HEK293 (cell line): Measurements from ENCODE around the gene TANC1.
A peak's percentile ranks its signal among the peaks of the same experiment; 100 is the strongest.

Experiments
- CTCF ChIA-PET: fragments of 350-600 bp; formaldehyde crosslinking; extraction: SDS; loops from one replicate; lab custom pipeline; 2021; ENCODE audit warnings: antibody characterized with exemption; lab: Yijun Ruan, JAX
- POLR2A ChIA-PET: fragments of 300-600 bp; formaldehyde crosslinking; extraction: SDS; loops from one replicate; lab custom pipeline; 2020; ENCODE audit warnings: antibody characterized with exemption, inconsistent platforms; lab: Yijun Ruan, JAX
- H3K27ac ChIP-seq: fragments of 200-500 bp; sonication (Bioruptor generic); 2 replicates; pipeline ENCODE4 v1.5.1; 2014; ENCODE audit warnings: low read depth, low read length, control low read depth, inconsistent platforms; ENCODE audit errors: extremely low read depth
- H3K36me3 ChIP-seq, 2 experiments: fragments of 200-500 bp in 1 of 2; sonication (Bioruptor generic) in 1 of 2; 1 replicate in 1 of 2; 2 replicates in 1 of 2; pipeline ENCODE4 v1.5.1; 2014 to 2017; ENCODE audit warnings: inconsistent platforms in 2 of 2, low read length in 2 of 2; ENCODE audit not compliant: control insufficient read depth in 2 of 2, insufficient read depth in 1 of 2
- H3K4me1 ChIP-seq: fragments of 200-500 bp; sonication (Bioruptor generic); 2 replicates; pipeline ENCODE4 v1.5.1; 2014; ENCODE audit warnings: mild to moderate bottlenecking, low read length, inconsistent platforms; ENCODE audit not compliant: control insufficient read depth, insufficient read depth
- H3K4me3 ChIP-seq: 2 replicates; pipeline ENCODE4 v1.5.1; 2011; ENCODE audit warnings: low read depth, mild to moderate bottlenecking, control low read depth, low read length, moderate library complexity
- H3K9me3 ChIP-seq: fragments of 200-500 bp; sonication (Bioruptor generic); 2 replicates; pipeline ENCODE4 v1.5.1; 2014; ENCODE audit warnings: low read depth, low read length, inconsistent platforms; ENCODE audit not compliant: control insufficient read depth, insufficient read depth
- IKZF3 ChIP-seq: fragments of 450-650 bp; IDR thresholded peaks from 2 replicates; pipeline ENCODE4 v1.5.0; 2018; ENCODE audit warnings: missing biosample characterization, mild to moderate bottlenecking, missing genetic modification characterization, moderate library complexity
- PRDM1 ChIP-seq: fragments of 450-650 bp; formaldehyde crosslinking; IDR thresholded peaks from 2 replicates; pipeline ENCODE4; 2016; ENCODE audit warnings: missing biosample characterization, missing genetic modification characterization
- SALL2 ChIP-seq: fragments of 450-650 bp; formaldehyde crosslinking; IDR thresholded peaks from 2 replicates; pipeline ENCODE4 v1.5.0; 2017; ENCODE audit warnings: missing biosample characterization, mild to moderate bottlenecking, missing genetic modification characterization, borderline replicate concordance
- TRIM28 ChIP-seq: IDR thresholded peaks from 2 replicates; pipeline ENCODE4 v1.6.1; 2011; ENCODE audit warnings: low read length, control low read depth, borderline replicate concordance
- WT1 ChIP-seq: fragments of 450-650 bp; formaldehyde crosslinking; IDR thresholded peaks from 2 replicates; pipeline ENCODE4 v1.5.1; 2016; ENCODE audit warnings: missing biosample characterization, missing genetic modification characterization
- YY2 ChIP-seq: fragments of 450-650 bp; formaldehyde crosslinking; IDR thresholded peaks from 2 replicates; pipeline ENCODE4 v1.5.1; 2016; ENCODE audit warnings: missing biosample characterization, missing genetic modification characterization
- ZBTB8A ChIP-seq: fragments of 450-650 bp; formaldehyde crosslinking; IDR thresholded peaks from 2 replicates; pipeline ENCODE4 v1.5.1; 2016; ENCODE audit warnings: missing biosample characterization, missing genetic modification characterization
- ZNF175 ChIP-seq: fragments of 450-650 bp; formaldehyde crosslinking; IDR thresholded peaks from 2 replicates; pipeline ENCODE4 v1.5.1; 2016; ENCODE audit warnings: missing biosample characterization, missing genetic modification characterization
- ZNF2 ChIP-seq: fragments of 450-650 bp; formaldehyde crosslinking; IDR thresholded peaks from 2 replicates; pipeline ENCODE4 v1.5.1; 2016; ENCODE audit warnings: missing biosample characterization, missing genetic modification characterization
- ZNF202 ChIP-seq: fragments of 450-650 bp; formaldehyde crosslinking; IDR thresholded peaks from 2 replicates; pipeline ENCODE4 v1.5.1; 2016; ENCODE audit warnings: missing biosample characterization, missing genetic modification characterization, borderline replicate concordance
- ZNF221 ChIP-seq: fragments of 450-650 bp; formaldehyde crosslinking; IDR thresholded peaks from 2 replicates; pipeline ENCODE4 v1.5.1; 2017; ENCODE audit warnings: missing biosample characterization, missing genetic modification characterization, borderline replicate concordance
- ZNF274 ChIP-seq, 2 experiments: fragments of 200-500 bp in 1 of 2; fragments of 450-650 bp in 1 of 2; sonication (Bioruptor generic) in 1 of 2; formaldehyde crosslinking in 1 of 2; IDR thresholded peaks; 2 replicates each; pipeline versions ENCODE4 v1.5.1 to v1.6.1; 2014 to 2016; ENCODE audit warnings: borderline replicate concordance in 1 of 2, inconsistent platforms in 1 of 2, low read length in 1 of 2, missing biosample characterization in 1 of 2, missing genetic modification characterization in 1 of 2
- ZNF311 ChIP-seq: fragments of 450-650 bp; formaldehyde crosslinking; IDR thresholded peaks from 2 replicates; pipeline ENCODE4 v1.5.1; 2017; ENCODE audit warnings: missing biosample characterization, missing genetic modification characterization, borderline replicate concordance
- ZNF391 ChIP-seq: fragments of 450-650 bp; formaldehyde crosslinking; IDR thresholded peaks from 2 replicates; pipeline ENCODE4 v1.5.1; 2016; ENCODE audit warnings: low read depth, missing biosample characterization, missing genetic modification characterization, borderline replicate concordance
- ZNF423 ChIP-seq: fragments of 450-650 bp; formaldehyde crosslinking; IDR thresholded peaks from 2 replicates; pipeline ENCODE4 v1.5.1; 2016; ENCODE audit warnings: missing biosample characterization, missing genetic modification characterization
- ZNF560 ChIP-seq: fragments of 450-650 bp; formaldehyde crosslinking; IDR thresholded peaks from 2 replicates; pipeline ENCODE4 v1.5.1; 2017; ENCODE audit warnings: missing biosample characterization, missing genetic modification characterization, borderline replicate concordance
- ZNF677 ChIP-seq: fragments of 450-650 bp; IDR thresholded peaks from 2 replicates; pipeline ENCODE4 v1.5.0; 2018; ENCODE audit warnings: missing biosample characterization, mild to moderate bottlenecking, missing genetic modification characterization, moderate library complexity
- ZNF843 ChIP-seq: fragments of 450-650 bp; formaldehyde crosslinking; IDR thresholded peaks from 2 replicates; pipeline ENCODE4 v1.5.1; 2016; ENCODE audit warnings: missing biosample characterization, missing genetic modification characterization
- ZSCAN30 ChIP-seq: fragments of 450-650 bp; IDR thresholded peaks from 2 replicates; pipeline ENCODE4 v1.5.1; 2018; ENCODE audit warnings: missing biosample characterization, mild to moderate bottlenecking, missing genetic modification characterization, moderate library complexity
- TF ChIP-seq, protein P1 (sequence below): fragments of 450-650 bp; formaldehyde crosslinking; IDR thresholded peaks from 2 replicates; pipeline ENCODE4 v1.5.1; 2017; ENCODE audit warnings: missing biosample characterization, missing genetic modification characterization
- TF ChIP-seq, protein P2 (sequence below): sonication (generic); formaldehyde crosslinking; IDR thresholded peaks from 2 replicates; pipeline ENCODE4 v1.8.1; 2022; ENCODE audit warnings: mild to moderate bottlenecking, moderate library complexity, missing genetic modification reagents
- TF ChIP-seq, protein P3 (sequence below): fragments of 450-650 bp; formaldehyde crosslinking; IDR thresholded peaks from 2 replicates; pipeline ENCODE4 v1.5.1; 2016; ENCODE audit warnings: missing biosample characterization, missing genetic modification characterization
- TF ChIP-seq, protein P4 (sequence below): fragments of 450-650 bp; formaldehyde crosslinking; IDR thresholded peaks from 2 replicates; pipeline ENCODE4 v1.5.1; 2016; ENCODE audit warnings: missing biosample characterization, missing genetic modification characterization
- TF ChIP-seq, protein P5 (sequence below): fragments of 450-650 bp; formaldehyde crosslinking; IDR thresholded peaks from 2 replicates; pipeline ENCODE4 v1.5.1; 2016; ENCODE audit warnings: missing biosample characterization, missing genetic modification characterization, borderline replicate concordance

TANC1 gene

DNA sequence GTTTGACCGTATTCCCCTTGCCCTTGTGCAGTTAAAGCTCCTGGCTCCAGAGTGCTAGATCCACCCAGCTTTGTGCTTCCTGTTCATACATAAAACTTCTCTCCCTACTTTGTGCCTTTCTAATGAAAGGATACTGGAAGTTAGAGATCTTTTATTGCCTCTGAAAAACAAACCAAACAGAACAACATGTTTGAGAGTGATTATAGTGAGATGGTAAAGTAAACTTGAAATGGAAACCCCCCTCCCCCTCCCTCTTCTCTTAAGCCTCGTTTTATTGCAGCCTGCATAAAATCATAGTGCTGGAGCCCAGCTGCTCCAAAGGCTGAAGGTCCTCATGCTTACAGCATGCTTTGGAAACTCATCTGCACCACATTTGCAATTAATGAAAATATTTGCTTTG is 125.1 kb downstream of the TANC1 start (continued):
- TF ChIP-seq ZNF274 (IDR thresholded peaks at IDR 0.05; ENCODE audit: low read length), result no peak
- TF ChIP-seq ZNF274 (tag by site-specific recombination; IDR thresholded peaks at IDR 0.05; ENCODE audit: borderline replicate concordance), result no peak
- peak; percentile 93 for TF ChIP-seq ZSCAN30 (tag by site-specific recombination)
- no peak for TF ChIP-seq SALL2 (tag by site-specific recombination)
- TF ChIP-seq IKZF3, result no peak
- TF ChIP-seq ZNF175 (tag by site-specific recombination), result no peak
- no peak for TF ChIP-seq ZNF202
- no peak for TF ChIP-seq ZBTB8A (tag by site-specific recombination)
- TF ChIP-seq ZNF677, result no peak
- TF ChIP-seq PRDM1, result peak; percentile 23; the same call in 1 of the 2 replicates
- 0 out of 2 replicates have a peak, but pooled peaks have one; percentile 21 for TF ChIP-seq WT1 (tag by site-specific recombination)
- TF ChIP-seq ZNF423 (tag by site-specific recombination), result no peak
- TF ChIP-seq, protein P1, sequence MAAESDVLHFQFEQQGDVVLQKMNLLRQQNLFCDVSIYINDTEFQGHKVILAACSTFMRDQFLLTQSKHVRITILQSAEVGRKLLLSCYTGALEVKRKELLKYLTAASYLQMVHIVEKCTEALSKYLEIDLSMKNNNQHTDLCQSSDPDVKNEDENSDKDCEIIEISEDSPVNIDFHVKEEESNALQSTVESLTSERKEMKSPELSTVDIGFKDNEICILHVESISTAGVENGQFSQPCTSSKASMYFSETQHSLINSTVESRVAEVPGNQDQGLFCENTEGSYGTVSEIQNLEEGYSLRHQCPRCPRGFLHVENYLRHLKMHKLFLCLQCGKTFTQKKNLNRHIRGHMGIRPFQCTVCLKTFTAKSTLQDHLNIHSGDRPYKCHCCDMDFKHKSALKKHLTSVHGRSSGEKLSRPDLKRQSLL (tag by site-specific recombination), result 0 out of 2 replicates have a peak, but pooled peaks have one; percentile 46
- peak; percentile 26; the same call in 1 of the 2 replicates for TF ChIP-seq ZNF843 (tag by site-specific recombination)
- peak; percentile 63; the same call in 1 of the 2 replicates for TF ChIP-seq TRIM28
- TF ChIP-seq, protein P2, sequence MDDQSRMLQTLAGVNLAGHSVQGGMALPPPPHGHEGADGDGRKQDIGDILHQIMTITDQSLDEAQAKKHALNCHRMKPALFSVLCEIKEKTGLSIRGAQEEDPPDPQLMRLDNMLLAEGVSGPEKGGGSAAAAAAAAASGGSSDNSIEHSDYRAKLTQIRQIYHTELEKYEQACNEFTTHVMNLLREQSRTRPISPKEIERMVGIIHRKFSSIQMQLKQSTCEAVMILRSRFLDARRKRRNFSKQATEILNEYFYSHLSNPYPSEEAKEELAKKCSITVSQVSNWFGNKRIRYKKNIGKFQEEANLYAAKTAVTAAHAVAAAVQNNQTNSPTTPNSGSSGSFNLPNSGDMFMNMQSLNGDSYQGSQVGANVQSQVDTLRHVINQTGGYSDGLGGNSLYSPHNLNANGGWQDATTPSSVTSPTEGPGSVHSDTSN (CRISPR knock-in tag), result no peak
- TF ChIP-seq, protein P3, sequence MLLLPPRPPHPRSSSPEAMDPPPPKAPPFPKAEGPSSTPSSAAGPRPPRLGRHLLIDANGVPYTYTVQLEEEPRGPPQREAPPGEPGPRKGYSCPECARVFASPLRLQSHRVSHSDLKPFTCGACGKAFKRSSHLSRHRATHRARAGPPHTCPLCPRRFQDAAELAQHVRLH (tag by site-specific recombination), result no peak
- TF ChIP-seq ZNF560 (tag by site-specific recombination), result no peak
- TF ChIP-seq ZNF221 (tag by site-specific recombination), result no peak
- TF ChIP-seq, all 188 proteins: peak for 8

DNA sequence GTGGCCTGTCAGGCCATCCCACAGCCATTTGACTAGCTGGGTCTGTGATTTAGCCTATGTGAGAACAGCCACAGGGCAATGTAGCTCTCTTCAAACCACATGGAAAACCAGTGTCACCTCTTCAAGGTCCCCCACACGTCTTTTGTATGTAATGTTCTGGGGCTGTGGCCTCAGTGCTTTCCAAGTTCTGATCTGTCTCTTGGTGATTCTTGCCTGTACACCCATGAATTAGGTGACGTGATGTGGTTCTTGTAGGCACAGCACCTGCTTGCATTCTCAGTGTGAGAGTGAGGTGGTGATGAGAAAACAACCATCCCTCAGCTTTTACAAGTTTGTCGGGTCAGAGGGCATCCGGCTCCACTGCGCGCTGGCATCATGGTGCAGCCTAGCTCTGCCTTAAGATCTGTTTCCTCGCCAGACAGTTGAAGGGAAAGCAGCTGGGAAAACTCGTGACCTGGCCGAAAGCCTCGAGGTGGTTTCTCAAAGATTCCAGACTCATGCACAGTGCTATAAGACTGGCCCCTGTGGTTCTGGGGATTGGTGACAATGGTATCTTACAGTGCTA is 125.8 kb downstream of the TANC1 start:
- Histone ChIP-seq H3K4me3 (no peak overlapping the region), H3K27ac (no peak overlapping the region), H3K9me3 (no peaks in the 10 kb centered on the region), H3K4me1 (peaks cover 30% of the 10 kb centered on the region), H3K36me3 (peaks cover 0 to 7% of the 10 kb centered on the region in 2 experiments; a peak in 1 of 3 replicates)
- CTCF ChIA-PET, result interaction anchor here (0.7 kb wide), 1 partner anchor 147 kb away, joined by 3 read pairs; no protein-coding TSS in a partner anchor
- POLR2A ChIA-PET, result interaction anchor here (0.6 kb wide), 1 partner anchor 82 kb away, joined by 3 read pairs; no protein-coding TSS in a partner anchor
- TF ChIP-seq YY2 (tag by site-specific recombination) (no peak), ZNF311 (no peak), ZNF2 (tag by site-specific recombination) (no peak), ZNF391 (tag by site-specific recombination) (no peak)
- TF ChIP-seq, protein P4, sequence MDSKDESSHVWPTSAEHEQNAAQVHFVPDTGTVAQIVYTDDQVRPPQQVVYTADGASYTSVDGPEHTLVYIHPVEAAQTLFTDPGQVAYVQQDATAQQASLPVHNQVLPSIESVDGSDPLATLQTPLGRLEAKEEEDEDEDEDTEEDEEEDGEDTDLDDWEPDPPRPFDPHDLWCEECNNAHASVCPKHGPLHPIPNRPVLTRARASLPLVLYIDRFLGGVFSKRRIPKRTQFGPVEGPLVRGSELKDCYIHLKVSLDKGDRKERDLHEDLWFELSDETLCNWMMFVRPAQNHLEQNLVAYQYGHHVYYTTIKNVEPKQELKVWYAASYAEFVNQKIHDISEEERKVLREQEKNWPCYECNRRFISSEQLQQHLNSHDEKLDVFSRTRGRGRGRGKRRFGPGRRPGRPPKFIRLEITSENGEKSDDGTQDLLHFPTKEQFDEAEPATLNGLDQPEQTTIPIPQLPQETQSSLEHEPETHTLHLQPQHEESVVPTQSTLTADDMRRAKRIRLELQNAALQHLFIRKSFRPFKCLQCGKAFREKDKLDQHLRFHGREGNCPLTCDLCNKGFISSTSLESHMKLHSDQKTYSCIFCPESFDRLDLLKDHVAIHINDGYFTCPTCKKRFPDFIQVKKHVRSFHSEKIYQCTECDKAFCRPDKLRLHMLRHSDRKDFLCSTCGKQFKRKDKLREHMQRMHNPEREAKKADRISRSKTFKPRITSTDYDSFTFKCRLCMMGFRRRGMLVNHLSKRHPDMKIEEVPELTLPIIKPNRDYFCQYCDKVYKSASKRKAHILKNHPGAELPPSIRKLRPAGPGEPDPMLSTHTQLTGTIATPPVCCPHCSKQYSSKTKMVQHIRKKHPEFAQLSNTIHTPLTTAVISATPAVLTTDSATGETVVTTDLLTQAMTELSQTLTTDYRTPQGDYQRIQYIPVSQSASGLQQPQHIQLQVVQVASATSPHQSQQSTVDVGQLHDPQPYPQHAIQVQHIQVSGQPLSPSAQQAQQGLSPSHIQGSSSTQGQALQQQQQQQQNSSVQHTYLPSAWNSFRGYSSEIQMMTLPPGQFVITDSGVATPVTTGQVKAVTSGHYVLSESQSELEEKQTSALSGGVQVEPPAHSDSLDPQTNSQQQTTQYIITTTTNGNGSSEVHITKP, result no peak
- TF ChIP-seq, protein P5, sequence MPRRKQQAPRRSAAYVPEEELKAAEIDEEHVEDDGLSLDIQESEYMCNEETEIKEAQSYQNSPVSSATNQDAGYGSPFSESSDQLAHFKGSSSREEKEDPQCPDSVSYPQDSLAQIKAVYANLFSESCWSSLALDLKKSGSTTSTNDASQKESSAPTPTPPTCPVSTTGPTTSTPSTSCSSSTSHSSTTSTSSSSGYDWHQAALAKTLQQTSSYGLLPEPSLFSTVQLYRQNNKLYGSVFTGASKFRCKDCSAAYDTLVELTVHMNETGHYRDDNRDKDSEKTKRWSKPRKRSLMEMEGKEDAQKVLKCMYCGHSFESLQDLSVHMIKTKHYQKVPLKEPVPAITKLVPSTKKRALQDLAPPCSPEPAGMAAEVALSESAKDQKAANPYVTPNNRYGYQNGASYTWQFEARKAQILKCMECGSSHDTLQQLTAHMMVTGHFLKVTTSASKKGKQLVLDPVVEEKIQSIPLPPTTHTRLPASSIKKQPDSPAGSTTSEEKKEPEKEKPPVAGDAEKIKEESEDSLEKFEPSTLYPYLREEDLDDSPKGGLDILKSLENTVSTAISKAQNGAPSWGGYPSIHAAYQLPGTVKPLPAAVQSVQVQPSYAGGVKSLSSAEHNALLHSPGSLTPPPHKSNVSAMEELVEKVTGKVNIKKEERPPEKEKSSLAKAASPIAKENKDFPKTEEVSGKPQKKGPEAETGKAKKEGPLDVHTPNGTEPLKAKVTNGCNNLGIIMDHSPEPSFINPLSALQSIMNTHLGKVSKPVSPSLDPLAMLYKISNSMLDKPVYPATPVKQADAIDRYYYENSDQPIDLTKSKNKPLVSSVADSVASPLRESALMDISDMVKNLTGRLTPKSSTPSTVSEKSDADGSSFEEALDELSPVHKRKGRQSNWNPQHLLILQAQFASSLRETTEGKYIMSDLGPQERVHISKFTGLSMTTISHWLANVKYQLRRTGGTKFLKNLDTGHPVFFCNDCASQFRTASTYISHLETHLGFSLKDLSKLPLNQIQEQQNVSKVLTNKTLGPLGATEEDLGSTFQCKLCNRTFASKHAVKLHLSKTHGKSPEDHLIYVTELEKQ (tag by site-specific recombination), result no peak
